Measurements from ENCODE around the gene TSN. TPM values are rescaled to one million over a fixed set of nuclear protein-coding genes. Genes with fewer than 3 reads are reported as not detected.

The TSN gene
- total RNA-seq, 1 experiment from 2014 or later, result 45.4 TPM

DNA sequence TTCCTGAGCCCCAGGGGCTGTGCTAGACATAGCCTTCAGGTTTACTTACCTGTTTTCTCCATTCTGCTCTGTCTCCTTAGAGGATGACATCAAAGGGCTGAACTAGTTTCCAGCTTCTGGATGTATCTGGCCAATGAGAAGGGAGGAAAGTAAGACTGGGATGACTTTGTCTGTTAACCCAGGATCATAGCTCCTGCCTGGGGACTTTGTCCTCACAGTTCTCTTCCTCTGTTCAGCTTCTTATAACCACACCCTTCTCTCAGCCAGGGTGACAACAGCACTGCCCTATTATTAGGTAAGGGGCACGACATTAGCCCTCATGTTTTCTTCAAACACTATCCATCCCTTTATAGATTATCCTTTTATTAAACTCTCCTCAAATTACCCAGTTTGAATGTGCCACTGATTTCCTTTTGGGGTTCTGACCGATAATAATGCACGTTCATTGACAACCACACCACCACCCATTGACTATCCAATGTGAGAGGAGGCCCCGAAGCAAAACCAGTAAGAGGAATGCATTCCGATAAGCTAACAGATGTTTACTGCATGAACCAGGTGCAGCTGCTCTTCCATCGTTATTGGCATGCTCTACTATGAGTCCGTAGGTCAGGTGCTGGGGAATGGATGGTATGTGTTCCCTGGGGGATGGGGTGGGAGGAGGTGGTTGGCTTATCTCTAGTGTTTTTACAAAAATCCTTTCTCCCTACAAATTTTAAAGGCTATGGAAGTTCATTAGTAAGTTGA, 23.5 kb downstream of the TSN start:
- Histone ChIP-seq H3K4me2 (ENCODE audit: low read depth, low read length, poor library complexity, severe bottlenecking) (no peak overlapping the region), H3K9me2 (replicated peaks; ENCODE audit: insufficient read depth, low read length) (no peaks in the 10 kb centered on the region)
- no peak for DNase-seq

DNA sequence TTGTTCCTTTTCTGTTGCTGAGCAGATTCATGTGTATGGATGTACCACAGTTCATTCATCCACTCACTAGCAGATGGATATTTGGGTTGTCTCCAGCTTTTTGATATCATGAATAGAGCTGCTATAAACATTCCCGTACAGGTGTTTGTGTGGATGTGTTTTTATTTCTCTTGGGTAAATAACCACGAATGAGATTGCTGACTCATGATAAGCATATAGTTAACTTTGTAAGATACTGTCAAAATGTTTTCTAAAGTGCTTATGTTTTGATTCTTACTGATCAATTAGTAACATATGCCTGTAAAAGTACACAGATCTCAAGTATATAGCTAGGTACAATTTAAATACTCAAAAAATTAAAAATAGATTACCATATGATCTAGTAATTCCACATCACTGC, 27.7 kb downstream of the TSN start:
- Histone ChIP-seq H4K20me1 (ENCODE audit: insufficient read depth, low read depth, low read length) (no peaks in the 10 kb centered on the region), H3K36me3 (ENCODE audit: insufficient read depth, low read length) (no peaks in the 10 kb centered on the region), H3K9me3 (ENCODE audit: low read length) (no peaks in the 10 kb centered on the region), H3K4me1 (ENCODE audit: low read length) (no peaks in the 10 kb centered on the region; the same call in 1 of the 2 replicates), H2AFZ (ENCODE audit: low read length) (no peak overlapping the region), H3K4me3 (ENCODE audit: low read length) (no peak overlapping the region), H3K79me2 (ENCODE audit: low read length) (no peaks in the 10 kb centered on the region), H3K4me2 (ENCODE audit: low read depth, low read length, poor library complexity, severe bottlenecking) (no peak overlapping the region), H3K27ac (ENCODE audit: low read length) (no peak overlapping the region), H3K27me3 (ENCODE audit: low read length) (no peaks in the 10 kb centered on the region), H3K9ac (ENCODE audit: low read length) (no peak overlapping the region), H3K9me2 (replicated peaks; ENCODE audit: insufficient read depth, low read length) (no peaks in the 10 kb centered on the region)
- DNase-seq, result no peak

More for the DNA sequence above, 23.5 kb downstream of the TSN start:
- Histone ChIP-seq H4K20me1 (ENCODE audit: insufficient read depth, low read depth, low read length) (no peaks in the 10 kb centered on the region), H3K27ac (ENCODE audit: low read length) (no peak overlapping the region), H3K27me3 (ENCODE audit: low read length) (no peaks in the 10 kb centered on the region), H3K9me3 (ENCODE audit: low read length) (no peaks in the 10 kb centered on the region), H3K4me1 (ENCODE audit: low read length) (no peaks in the 10 kb centered on the region; the same call in 1 of the 2 replicates), H3K4me3 (ENCODE audit: low read length) (no peak overlapping the region), H3K79me2 (ENCODE audit: low read length) (no peaks in the 10 kb centered on the region), H2AFZ (ENCODE audit: low read length) (no peak overlapping the region), H3K9ac (ENCODE audit: low read length) (no peak overlapping the region), H3K36me3 (ENCODE audit: insufficient read depth, low read length) (no peaks in the 10 kb centered on the region)

DNA sequence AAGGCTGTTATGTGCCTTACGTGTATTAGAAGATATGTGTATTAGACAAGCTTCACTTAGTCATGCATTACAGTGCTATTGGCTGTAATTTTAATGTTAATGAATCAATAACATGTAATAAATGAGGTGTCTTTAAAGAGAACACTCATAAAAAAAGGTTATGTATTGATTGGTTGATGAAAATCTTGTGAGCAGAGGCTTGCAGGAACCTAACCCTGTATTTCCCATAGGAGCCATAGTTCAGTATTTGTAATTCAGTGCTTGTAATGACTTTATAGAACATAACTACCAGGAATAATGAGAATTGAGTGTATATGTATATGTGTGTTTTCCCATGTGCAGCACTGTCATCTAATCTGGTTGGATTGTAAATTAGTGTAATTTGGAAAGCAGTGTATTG, 33.2 kb downstream of the TSN start:
- H3K9me3 ChIP-seq (ENCODE audit: low read length), result no peaks in the 10 kb centered on the region
- H3K27ac ChIP-seq (ENCODE audit: low read length), result no peak overlapping the region
- H3K4me2 ChIP-seq (ENCODE audit: low read depth, low read length, poor library complexity, severe bottlenecking), result no peak overlapping the region
- peaks cover 5% of the 10 kb centered on the region for H3K4me1 ChIP-seq (ENCODE audit: low read length)
- H3K9ac ChIP-seq (ENCODE audit: low read length), result no peak overlapping the region
- no peaks in the 10 kb centered on the region for H3K9me2 ChIP-seq (replicated peaks; ENCODE audit: insufficient read depth, low read length)
- no peak overlapping the region for H2AFZ ChIP-seq (ENCODE audit: low read length)
- H3K27me3 ChIP-seq (ENCODE audit: low read length), result no peaks in the 10 kb centered on the region
- H3K4me3 ChIP-seq (ENCODE audit: low read length), result no peak overlapping the region
- no peaks in the 10 kb centered on the region for H4K20me1 ChIP-seq (ENCODE audit: insufficient read depth, low read depth, low read length)
- no peak for DNase-seq
- no peaks in the 10 kb centered on the region for H3K79me2 ChIP-seq (ENCODE audit: low read length)
- no peaks in the 10 kb centered on the region for H3K36me3 ChIP-seq (ENCODE audit: insufficient read depth, low read length)

DNA sequence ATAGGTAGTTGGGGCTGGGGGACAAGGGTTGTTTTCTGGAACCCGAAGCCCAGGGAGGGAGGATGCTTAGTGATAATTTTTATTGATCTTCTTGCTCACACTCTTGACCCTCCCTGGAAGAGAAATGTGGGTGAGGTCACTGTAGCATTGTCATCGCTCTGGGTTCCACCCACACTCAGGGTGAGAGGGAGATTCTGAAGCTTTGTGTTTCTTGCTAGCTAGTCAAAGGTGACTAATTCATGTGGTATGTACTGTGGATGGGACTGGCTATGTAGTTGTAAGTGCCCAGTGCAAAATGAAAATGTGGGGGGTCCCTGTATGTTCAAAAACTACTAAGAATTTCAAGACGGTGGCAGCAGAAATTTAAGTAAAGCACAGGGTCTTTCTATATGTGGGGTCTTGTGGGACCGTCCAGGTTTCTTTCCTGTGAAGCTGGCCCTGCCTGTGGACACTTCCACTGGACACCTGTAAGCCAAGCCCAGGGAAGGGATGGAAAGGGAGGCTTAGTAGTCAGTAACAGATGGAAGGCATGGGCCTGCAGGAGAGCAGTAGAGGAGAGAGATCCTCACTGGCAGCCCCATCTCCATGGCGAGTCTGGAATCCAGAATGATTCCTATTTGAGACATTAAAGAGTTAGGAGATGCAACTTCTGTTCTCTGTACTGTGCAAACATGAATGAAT, 35.0 kb downstream of the TSN start:
- no peaks in the 10 kb centered on the region for H3K9me2 ChIP-seq (replicated peaks; ENCODE audit: insufficient read depth, low read length)
- H3K27ac ChIP-seq (ENCODE audit: low read length), result no peak overlapping the region
- H3K27me3 ChIP-seq (ENCODE audit: low read length), result peaks cover 3% of the 10 kb centered on the region; the same call in 1 of the 2 replicates
- no peak for DNase-seq
- no peaks in the 10 kb centered on the region for H3K79me2 ChIP-seq (ENCODE audit: low read length)
- H2AFZ ChIP-seq (ENCODE audit: low read length), result no peak overlapping the region
- peaks cover 5% of the 10 kb centered on the region for H3K4me1 ChIP-seq (ENCODE audit: low read length)
- no peak overlapping the region for H3K9ac ChIP-seq (ENCODE audit: low read length)
- no peaks in the 10 kb centered on the region for H3K9me3 ChIP-seq (ENCODE audit: low read length)
- H3K4me3 ChIP-seq (ENCODE audit: low read length), result no peak overlapping the region
- no peaks in the 10 kb centered on the region for H3K36me3 ChIP-seq (ENCODE audit: insufficient read depth, low read length)
- no peaks in the 10 kb centered on the region for H4K20me1 ChIP-seq (ENCODE audit: insufficient read depth, low read depth, low read length)
- no peak overlapping the region for H3K4me2 ChIP-seq (ENCODE audit: low read depth, low read length, poor library complexity, severe bottlenecking)

DNA sequence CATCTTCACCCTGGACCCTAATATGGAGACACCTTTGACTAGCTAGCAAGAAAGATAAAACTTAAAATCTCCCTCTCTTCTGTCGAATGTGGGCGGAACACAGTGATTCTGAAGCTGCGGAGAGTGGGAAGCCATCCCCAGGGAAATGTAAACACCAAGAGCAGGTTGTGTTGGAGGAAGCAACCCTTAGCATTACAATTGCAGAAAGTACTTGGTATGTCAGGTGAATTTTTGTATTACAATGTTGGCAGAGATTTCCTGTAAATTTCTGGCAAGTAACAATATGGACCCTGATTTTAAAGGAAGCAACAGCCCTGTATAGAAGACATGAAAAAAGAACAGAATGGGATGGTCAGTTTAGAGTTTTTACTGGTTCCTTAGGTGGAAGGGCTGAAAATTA, 35.8 kb downstream of the TSN start:
- Histone ChIP-seq H3K4me2 (ENCODE audit: low read depth, low read length, poor library complexity, severe bottlenecking) (no peak overlapping the region), H2AFZ (ENCODE audit: low read length) (no peak overlapping the region), H3K27ac (ENCODE audit: low read length) (no peak overlapping the region), H3K9me2 (replicated peaks; ENCODE audit: insufficient read depth, low read length) (no peaks in the 10 kb centered on the region), H3K9me3 (ENCODE audit: low read length) (no peaks in the 10 kb centered on the region), H4K20me1 (ENCODE audit: insufficient read depth, low read depth, low read length) (no peaks in the 10 kb centered on the region), H3K9ac (ENCODE audit: low read length) (no peak overlapping the region), H3K36me3 (ENCODE audit: insufficient read depth, low read length) (no peaks in the 10 kb centered on the region), H3K27me3 (ENCODE audit: low read length) (peaks cover 3% of the 10 kb centered on the region; the same call in 1 of the 2 replicates), H3K79me2 (ENCODE audit: low read length) (no peaks in the 10 kb centered on the region), H3K4me1 (ENCODE audit: low read length) (peaks cover 5% of the 10 kb centered on the region), H3K4me3 (ENCODE audit: low read length) (no peak overlapping the region)
- no peak for DNase-seq

DNA sequence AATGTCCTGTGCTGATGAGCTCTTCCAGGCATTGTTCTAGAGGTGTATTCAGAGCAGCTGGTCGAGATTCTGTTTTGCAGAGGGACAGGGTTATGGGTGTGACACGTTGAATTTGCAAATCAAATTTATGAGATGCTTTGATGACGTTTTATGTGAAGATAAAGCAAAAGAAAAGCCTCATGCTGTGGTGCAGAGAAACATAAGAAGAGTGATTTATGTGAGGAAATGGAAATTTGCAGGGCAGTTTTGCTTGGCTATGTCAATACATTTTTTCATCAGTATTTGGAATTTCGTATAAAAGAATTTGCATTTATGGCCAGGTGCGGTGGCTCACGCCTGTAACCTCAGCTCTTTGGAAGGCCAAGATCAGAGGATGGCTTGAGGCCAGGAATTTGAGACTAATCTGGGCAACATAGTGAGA, 36.4 kb downstream of the TSN start:
- H3K4me1 ChIP-seq (ENCODE audit: low read length), result peaks cover 5% of the 10 kb centered on the region
- no peaks in the 10 kb centered on the region for H3K36me3 ChIP-seq (ENCODE audit: insufficient read depth, low read length)
- H3K9me3 ChIP-seq (ENCODE audit: low read length), result no peaks in the 10 kb centered on the region
- H3K9me2 ChIP-seq (replicated peaks; ENCODE audit: insufficient read depth, low read length), result no peaks in the 10 kb centered on the region
- H3K4me3 ChIP-seq (ENCODE audit: low read length), result no peak overlapping the region
- no peak overlapping the region for H3K27ac ChIP-seq (ENCODE audit: low read length)
- no peaks in the 10 kb centered on the region for H4K20me1 ChIP-seq (ENCODE audit: insufficient read depth, low read depth, low read length)
- H3K79me2 ChIP-seq (ENCODE audit: low read length), result no peaks in the 10 kb centered on the region
- no peak overlapping the region for H3K4me2 ChIP-seq (ENCODE audit: low read depth, low read length, poor library complexity, severe bottlenecking)
- no peak overlapping the region for H3K9ac ChIP-seq (ENCODE audit: low read length)
- H3K27me3 ChIP-seq (ENCODE audit: low read length), result peaks cover 3% of the 10 kb centered on the region; the same call in 1 of the 2 replicates
- H2AFZ ChIP-seq (ENCODE audit: low read length), result no peak overlapping the region
- no peak for DNase-seq

DNA sequence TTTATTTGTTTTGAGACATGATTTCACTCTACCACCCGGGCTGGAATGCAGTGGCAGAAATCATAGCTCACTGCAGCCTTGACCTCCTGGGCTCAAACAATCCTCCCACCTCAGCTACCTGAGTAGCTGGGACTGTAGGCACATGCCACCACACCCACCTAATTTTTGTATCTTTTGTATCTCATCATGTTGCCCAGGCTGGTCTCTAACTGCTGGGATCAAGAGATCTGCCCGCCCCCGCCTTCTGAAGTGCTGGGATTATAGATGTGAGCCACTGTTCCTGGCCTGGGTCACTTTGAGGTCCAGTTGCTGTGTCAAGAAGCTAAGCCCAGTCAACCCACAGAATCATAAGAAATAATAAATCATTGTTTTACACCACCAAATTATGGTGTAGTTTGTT, 38.4 kb downstream of the TSN start:
- H3K36me3 ChIP-seq (ENCODE audit: insufficient read depth, low read length), result no peaks in the 10 kb centered on the region
- no peak overlapping the region for H3K27ac ChIP-seq (ENCODE audit: low read length)
- H3K79me2 ChIP-seq (ENCODE audit: low read length), result no peaks in the 10 kb centered on the region
- no peak overlapping the region for H3K4me3 ChIP-seq (ENCODE audit: low read length)
- H3K4me2 ChIP-seq (ENCODE audit: low read depth, low read length, poor library complexity, severe bottlenecking), result no peak overlapping the region
- peaks cover 5% of the 10 kb centered on the region for H3K4me1 ChIP-seq (ENCODE audit: low read length)
- H3K9ac ChIP-seq (ENCODE audit: low read length), result no peak overlapping the region
- DNase-seq, result no peak
- no peaks in the 10 kb centered on the region for H3K9me2 ChIP-seq (replicated peaks; ENCODE audit: insufficient read depth, low read length)
- no peaks in the 10 kb centered on the region for H3K9me3 ChIP-seq (ENCODE audit: low read length)
- peaks cover 3% of the 10 kb centered on the region; the same call in 1 of the 2 replicates for H3K27me3 ChIP-seq (ENCODE audit: low read length)
- H4K20me1 ChIP-seq (ENCODE audit: insufficient read depth, low read depth, low read length), result no peaks in the 10 kb centered on the region
- H2AFZ ChIP-seq (ENCODE audit: low read length), result no peak overlapping the region

DNA sequence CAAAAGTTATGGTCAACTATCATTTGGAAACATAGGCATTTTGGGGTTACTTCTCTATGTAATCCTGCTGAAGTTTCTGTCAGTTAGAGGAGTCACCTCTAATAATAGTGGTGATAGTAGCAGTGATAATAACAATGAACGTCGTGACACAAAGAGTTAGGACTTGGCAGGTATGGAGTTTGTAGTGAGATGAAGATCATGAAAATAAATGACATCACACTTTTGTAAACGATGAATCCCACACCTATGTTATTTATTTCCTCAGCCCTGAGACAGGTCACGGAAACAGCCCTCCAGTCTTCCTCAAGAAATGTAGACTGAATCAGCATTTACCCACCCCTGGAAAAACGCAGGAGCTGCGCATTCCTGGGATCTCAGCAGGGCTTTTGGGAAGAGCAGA, 38.8 kb downstream of the TSN start:
- Histone ChIP-seq H3K9me3 (ENCODE audit: low read length) (no peaks in the 10 kb centered on the region), H3K9me2 (replicated peaks; ENCODE audit: insufficient read depth, low read length) (no peaks in the 10 kb centered on the region), H2AFZ (ENCODE audit: low read length) (no peak overlapping the region)

More for the DNA sequence above, 38.8 kb downstream of the TSN start:
- no peaks in the 10 kb centered on the region for H4K20me1 ChIP-seq (ENCODE audit: insufficient read depth, low read depth, low read length)
- H3K79me2 ChIP-seq (ENCODE audit: low read length), result no peaks in the 10 kb centered on the region
- H3K4me1 ChIP-seq (ENCODE audit: low read length), result peaks cover 5% of the 10 kb centered on the region
- no peaks in the 10 kb centered on the region for H3K36me3 ChIP-seq (ENCODE audit: insufficient read depth, low read length)
- no peak overlapping the region for H3K4me2 ChIP-seq (ENCODE audit: low read depth, low read length, poor library complexity, severe bottlenecking)
- H3K9ac ChIP-seq (ENCODE audit: low read length), result no peak overlapping the region
- DNase-seq, result no peak
- peaks cover 3% of the 10 kb centered on the region; the same call in 1 of the 2 replicates for H3K27me3 ChIP-seq (ENCODE audit: low read length)
- no peak overlapping the region for H3K27ac ChIP-seq (ENCODE audit: low read length)
- no peak overlapping the region for H3K4me3 ChIP-seq (ENCODE audit: low read length)

Measured in Karpas-422 (cell line).